HG03469 (cell line): ENCODE data around the gene IKZF3.
"Not testable (repeated sequence)": the region's sequence is repeated elsewhere in the genome, so short reads cannot be mapped to it uniquely, and the experiment has no call there.

Experiments used
- ATAC-seq: cut with Tn5 transposase; IDR thresholded peaks from one replicate; pipeline ENCODE4 v1.9.1; 2021; ENCODE audit warnings: mild to moderate bottlenecking, moderate library complexity, moderate number of reproducible peaks; ENCODE audit not compliant: unreplicated experiment

Gene IKZF3

DNA sequence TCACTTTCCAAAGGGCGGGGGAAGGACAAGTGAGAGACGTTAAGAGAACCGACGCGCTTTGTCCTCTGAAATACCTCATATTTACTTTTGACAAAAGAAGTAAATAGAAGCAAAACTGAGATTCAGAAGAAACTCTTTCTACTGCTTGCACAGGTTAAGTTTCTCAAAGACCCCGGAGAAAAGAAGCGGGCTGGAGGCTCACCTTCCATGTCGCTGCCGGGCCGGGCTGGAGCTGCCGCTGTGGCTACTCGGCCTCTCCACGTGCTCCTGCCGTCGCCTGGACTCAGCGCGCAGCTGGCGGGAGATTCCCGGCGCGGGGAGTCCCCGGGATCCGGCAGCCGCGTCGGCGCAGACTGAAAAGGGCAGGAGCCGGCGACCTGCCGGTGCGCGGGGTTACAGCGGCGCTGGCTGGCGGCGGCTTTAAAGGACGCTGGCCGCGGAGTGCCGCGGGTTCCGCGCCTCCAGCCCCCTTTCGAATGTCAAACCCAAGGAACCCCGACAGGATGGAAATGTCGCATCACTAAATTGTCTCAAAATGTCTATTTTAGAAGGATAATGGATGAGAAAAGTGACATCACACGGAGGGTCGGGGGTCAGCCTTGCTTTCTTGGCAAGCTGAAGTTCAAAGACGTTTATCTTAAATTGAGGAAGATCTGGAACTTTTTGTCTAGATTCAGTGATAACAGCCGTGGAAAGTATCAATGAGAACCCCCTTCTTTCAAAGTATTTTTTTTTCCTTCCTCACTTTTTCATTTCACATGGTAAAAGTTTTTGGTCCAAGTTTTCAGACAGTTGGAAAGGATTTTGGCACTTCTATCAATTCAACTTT is at the start of gene IKZF3:
Gene IKZF3 (minus strand): TSS at position 395 of the 829 bp plus-strand sequence. CDS start 186 bp downstream, at position 209.
- ATAC-seq: peak; percentile 23

DNA sequence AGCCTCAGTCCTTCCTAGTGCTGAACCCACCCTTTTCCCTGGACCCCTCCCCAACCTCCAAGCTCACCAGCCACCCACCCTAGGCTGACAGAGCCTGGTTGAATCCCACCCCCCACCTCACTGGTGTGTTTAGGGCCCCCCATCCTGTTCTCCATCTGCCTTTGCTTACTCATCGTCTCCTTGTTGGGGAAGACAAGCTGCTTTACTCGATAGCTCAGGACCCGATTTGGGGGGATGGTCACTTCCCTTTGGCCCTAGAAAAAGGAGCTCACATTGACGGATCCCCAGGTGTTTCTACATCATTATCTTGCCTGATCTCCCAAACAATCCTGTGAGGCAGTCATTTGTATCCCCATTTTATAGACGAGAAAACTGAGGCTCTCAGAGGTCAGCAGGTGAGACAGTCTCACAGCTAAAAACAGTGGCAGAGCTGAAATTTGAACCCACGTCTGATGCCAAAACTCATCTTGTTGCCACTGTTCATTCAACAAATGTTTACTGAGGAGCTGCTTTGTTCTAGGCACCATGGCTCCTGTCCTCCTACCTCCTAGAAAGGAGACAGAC is 44.8 kb upstream of the IKZF3 start:
- ATAC-seq: no peak

DNA sequence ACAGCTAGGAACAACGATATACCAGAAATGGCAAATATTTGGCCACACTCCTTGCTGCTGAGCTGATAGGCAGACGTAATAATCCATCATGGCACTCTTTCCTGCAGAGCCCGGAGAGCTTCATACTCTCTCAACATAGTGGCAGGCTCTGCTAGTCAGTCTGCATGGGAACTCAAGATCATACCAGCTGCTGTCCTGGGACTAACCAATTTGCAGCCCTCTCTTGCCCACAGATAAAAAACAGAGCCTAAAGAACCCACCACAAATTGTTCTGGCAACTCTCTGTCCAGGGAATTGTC is 40.8 kb upstream of the IKZF3 start:
- ATAC-seq: no peak

DNA sequence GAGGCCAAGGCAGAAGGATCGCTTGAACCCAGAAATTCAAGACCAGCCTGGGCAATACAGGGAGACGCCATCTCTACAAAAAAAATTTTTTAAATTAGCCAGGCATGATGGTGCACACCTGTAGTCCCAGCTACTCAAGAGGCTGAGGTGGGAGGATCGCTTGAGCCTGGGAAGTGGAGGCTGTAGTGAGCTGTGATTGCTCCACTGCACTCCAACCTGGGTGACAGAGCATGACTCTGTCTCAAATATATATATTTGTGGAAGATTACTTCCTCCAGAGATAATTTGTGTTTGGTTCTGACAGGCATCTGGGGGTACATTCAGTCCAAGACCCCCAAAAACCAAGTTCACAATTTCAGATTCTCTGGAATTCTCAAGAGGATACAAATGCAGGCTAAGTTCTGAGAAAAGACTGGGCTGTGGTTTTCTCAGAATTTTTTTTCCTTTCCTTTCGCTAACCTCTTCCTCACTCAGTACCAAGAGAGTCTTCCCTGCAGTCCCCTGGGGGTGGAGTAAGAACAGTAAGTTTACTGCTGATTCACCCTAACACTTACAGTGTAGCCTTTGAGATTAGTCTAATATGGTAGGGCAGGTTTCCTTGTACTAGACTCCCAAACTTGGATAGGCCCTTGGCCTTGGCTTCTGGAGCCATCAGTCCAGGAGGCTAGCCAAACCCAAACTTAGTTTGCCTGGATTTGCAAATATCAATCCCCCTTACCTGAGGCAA is 39.2 kb upstream of the IKZF3 start:
- no peak for ATAC-seq

DNA sequence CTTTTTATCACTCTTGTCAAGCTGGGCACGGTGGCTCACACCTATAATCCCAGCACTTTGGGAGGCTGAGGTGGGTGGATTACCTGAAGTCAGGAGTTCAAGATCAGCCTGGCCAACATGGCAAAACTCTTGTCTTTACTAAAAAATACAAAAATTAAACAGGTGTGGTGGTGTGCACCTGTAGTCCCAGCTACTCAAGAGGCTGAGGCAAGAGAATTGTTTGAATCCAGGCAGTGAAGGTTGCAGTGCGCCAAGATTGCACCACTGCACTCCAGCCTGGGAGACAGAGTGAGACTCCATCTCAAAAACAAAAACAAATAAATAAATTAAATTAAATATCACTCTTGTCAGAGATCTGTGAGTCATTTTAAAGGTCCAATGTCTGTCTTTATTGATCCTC is 37.9 kb upstream of the IKZF3 start:
- ATAC-seq: not testable (repeated sequence)

DNA sequence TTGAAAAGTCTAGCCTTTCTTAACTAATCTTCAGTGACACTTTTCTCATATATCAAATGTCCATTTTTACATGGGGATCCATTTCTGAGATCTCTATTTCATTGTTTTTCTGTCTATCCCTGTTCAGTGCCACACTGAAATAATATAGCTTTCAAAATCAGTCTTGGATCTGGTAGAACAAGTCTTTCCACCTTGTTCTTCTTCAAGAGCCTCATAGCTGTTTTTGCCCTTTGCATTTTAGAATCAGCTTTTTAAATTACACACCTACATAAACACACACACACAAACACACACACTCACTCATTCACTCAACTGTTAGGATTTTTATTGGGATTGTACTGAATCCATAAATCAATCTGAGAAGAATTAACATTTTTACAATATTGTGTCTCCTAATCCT is 35.1 kb upstream of the IKZF3 start:
- no peak for ATAC-seq

DNA sequence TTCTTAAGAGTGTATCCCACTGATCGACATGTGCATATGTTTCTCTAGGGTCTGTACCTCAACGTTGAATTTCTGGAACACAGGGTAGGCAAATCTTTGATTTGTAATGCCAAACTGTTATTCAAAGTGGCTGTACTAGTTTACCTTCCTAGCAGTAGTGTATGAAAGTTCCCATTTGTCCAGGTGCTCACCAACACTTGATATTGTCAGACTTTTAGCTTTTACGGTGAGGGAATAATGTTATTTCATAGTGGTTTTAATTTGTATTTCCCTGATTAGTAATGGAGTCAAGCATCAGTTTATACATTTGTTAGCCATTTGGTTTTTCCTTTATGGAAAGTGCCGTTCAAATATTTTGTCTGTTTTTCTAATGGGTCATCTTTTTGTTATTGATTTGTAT is 34.0 kb upstream of the IKZF3 start:
- ATAC-seq: no peak

DNA sequence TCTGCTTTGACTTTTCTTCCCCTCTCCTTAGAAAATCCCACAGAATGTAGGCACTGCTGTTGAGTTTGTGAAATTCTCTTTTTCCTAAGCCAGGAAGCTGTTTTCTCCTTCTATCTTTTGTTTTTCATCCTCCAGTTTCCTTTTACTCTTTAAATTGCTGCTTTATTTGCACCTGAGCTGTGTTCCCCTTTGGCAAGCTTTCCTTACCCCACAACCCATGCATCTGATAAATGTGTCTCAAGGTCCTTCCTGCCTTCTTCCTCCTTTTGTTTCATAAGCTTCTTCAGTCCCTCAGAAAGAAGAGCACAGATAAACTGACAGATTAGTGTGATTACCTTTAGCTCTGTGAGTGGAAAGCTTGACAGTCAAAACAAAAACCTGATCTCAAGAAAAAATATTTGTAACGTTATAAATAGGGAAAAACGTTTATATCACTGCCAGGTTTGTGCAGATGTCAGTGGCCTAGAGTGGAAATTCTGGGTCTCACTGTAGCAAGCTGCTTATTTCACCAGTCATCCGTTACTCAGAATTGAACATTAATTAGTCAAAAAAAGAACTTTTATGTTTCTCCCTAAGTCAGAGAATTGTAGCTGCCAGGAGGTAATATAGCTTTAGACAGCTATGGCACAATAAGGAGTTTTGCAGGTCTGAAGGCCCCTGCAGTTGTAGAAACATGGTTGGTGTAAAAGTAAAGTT is 30.7 kb upstream of the IKZF3 start:
- no peak for ATAC-seq

DNA sequence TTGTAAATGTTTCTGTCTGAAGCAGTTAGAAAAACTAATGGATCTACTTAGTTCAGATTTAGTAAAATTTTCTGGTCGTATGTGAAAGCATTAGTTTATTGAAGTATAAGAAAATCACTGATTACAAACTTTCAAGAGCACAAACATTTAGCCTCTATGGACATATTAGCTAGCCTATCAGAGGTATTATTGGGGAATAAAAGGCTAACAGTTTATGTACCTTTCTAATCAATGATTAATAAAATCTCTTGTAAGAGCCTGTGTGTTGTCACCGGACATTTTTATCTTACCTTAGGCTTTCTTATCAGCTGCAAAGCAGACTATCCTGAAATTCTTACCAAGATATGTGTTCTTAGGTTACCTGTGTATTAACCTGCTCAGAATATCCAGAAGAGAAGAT is 25.1 kb upstream of the IKZF3 start:
- ATAC-seq: no peak

DNA sequence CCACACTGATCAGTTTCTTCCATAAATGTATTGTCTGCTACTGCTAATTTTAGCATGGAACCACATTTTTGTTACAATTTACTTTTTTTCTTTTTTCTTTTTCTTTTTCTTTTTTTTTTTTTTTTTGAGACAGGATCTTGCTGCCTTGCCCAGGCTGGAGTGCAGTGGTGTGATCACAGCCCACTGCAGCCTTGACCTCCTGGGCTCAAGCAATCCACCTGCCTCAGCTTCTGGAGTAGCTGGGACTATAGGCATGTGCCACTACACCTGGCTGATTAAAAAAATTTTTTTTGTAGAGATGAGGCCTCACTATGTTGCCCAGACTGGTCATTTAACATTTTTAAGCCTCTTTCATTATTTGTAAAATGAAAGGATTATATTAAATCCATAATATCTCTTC is 23.0 kb upstream of the IKZF3 start:
- ATAC-seq: no peak

DNA sequence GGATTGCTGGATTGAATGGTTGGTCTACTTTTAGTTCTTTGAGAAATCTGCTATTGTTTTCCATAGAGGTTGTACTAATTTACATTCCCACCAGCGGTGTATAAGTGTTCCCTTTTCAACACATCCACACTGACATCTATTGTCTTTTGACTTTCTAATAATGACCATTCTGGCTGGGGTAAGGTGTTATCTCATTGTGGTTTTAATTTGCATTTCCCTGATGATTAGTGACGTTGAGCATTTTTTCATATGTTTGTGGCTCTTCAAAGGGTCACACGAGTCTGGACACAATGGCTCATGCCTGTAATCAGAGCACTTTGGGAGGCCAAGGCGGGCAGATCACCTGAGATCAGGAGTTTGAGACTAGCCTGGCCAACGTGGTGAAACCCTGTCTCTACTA is 22.0 kb upstream of the IKZF3 start:
- ATAC-seq: not testable (repeated sequence)

DNA sequence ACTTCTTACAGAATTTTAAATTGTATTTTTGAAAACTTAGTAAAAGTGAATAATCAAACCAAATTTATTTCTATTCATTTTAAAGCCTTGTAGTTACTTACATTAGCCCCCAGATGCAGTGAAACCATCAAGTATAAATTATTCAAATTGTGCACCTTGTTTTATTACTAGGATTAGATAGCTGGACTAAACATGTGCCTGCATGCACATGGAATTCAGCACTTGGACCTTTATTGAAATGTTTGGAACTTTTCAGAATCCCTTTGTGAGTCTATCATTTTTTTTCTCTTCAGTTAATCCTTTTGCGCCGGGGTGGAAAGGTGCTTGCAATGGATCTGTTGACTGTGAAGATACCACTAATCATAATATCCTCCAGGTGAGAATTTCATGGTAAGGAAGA is 8.6 kb upstream of the IKZF3 start:
- no peak for ATAC-seq

DNA sequence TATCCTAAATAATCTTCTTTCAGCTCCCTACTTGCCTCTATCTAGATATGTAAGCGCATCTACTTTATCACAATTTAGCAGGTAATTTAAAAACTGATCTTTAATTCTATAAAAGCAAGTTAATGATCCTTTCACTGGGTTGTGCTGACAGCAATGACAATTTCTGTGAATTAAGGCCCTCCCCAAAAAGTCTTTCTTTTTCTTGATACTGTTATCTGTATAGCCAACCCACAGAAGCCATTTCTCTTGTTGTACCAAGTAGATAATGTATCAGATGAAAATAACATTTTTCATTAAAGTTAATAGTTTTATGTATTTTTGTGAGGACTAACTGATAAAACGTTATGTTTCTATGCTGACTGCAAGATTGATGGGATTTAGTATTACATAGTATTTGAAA is 7.7 kb upstream of the IKZF3 start:
- no peak for ATAC-seq

DNA sequence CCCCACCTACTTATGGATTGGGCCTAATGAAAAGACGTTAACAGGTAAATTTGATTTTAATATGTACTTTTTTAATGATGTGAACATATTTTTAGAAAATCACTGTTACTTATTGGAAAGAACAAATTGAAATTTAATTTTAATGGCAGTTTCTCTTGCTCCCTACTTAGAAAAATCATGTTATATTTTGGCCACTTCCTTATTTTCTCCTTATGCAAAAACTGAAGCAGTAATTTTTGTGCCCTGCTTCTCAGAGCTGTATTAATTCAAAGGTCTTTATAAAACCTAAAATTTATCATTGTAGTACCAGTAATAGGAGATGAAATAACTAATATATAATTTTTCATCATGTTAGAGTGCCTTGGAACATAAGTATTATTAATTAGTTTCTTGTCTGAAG is 6.7 kb upstream of the IKZF3 start:
- ATAC-seq: no peak

DNA sequence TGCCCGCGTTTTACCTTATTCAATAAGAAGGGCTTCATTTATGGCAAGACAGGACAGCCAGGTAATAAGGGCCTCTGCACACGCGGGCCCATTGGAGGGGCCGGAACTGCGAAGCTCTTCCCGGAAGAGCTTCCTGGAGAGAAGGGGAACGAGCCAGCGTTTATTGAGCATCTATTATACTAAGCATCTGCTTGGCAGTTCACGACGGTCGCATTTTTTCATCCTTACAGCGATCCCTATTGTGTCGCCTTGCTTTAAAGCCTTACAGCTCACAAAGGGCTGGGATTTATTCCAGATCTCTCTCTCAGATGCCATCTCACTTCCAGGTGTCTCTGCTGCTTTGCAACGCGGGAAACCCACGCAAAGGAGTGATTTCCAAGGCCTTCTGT is 4.4 kb upstream of the IKZF3 start:
- ATAC-seq: no peak

DNA sequence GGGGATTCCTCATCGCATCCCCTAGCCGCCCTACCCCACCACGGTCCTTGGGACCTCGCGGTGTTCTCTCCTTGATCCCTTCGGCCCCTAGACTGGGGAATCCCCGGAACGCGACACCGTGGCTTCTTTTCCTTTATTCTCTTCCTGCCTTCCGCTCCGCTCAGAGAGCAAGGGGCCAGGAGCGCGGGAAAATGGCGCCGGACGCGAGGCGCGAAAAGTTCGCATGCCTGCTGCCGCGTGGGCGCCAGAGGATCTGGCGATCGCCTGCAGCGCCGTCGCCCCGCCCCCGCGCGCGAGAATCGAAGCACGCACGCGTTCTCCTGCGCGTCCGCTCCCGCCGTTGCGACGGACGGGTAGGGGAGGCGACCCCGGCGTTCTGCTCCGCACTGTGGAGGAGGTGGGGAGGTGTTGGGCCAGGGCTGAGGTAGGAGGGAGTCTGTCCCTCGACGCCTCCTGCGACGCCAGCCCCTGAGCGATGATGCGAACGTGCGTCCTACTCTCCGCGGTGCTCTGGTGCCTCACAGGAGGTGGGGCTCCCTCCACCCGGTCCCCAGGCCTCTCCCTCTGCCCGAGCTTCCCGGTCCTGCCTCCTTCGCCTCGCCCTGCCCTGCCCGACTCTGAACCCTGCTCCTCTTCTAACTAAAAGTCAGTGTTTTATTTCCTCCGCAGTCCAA is 3.9 kb upstream of the IKZF3 start, which contains the start of gene ZPBP2:
Gene ZPBP2 (plus strand): TSS at position 323 of the 674 bp plus-strand sequence. CDS start 153 bp downstream, at position 476.
- no peak for ATAC-seq

DNA sequence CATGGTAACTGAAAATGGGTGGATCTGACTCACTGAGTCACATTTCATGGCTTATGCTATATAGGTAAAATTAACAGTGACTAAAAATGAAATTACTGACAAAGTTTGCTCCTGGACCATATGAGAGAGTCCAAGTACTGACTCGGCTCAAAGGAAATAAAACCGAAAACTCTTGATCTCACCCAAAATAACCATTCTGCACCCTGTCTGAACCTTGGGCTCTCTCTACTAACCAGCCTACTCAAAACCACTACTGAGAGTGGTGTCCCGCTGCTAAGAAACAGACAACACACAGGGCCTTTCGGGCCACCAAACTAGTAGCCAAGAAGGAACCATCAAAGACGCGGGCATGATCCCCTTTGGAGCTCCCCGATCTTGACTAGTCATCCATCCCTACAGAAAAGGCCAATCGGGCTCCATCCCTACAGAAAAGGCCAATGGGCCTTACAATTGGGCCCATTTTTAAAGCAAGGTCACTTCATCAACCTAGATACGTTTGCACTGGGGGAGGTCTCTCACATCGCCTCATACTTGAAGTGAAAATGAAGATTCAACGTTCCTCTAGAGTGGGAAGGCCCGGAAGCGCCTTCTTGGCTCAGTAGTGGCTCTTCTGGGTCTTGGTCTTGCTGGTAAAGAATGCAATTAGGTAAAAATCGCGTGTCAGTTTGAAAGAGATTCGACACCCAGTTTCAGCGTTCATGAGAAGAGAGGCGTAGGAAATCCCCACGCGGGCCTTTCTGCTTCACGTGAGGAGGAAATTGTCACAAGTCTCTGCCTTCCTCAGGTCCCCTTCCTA is 3.2 kb upstream of the IKZF3 start:
- ATAC-seq: peak; percentile 33

DNA sequence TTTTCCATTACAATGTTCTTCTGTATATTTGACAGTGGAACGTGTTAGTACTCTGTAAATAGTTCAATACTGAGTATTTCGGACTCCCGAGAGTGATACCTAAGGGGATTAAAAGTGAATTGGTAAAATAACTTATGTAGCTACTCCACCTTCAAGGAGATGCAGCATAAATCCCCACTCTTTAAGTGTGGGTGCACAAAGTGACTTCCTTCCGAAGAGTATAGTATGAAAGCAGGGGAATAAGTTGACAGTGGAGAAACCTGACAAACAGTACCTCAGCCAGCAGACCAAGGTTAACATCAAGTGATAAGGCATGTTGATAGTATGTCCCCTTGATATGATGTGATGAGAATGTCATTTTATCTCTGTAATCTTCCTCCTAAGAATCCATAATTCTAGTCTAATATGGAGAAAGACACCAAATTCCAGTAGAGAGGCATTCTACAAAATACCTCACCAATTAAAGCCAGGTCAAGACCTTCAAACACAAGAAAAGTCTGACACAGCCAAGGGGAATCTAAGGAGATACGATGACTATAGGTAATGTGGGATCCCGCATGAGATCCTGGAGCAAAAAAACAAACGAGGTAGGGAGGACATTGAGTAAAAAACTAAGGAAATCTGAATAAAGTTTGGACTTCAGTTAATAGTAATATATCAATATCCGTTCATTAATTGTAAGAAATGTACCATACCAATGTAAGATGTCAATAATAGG is 2.1 kb upstream of the IKZF3 start:
- no peak for ATAC-seq

DNA sequence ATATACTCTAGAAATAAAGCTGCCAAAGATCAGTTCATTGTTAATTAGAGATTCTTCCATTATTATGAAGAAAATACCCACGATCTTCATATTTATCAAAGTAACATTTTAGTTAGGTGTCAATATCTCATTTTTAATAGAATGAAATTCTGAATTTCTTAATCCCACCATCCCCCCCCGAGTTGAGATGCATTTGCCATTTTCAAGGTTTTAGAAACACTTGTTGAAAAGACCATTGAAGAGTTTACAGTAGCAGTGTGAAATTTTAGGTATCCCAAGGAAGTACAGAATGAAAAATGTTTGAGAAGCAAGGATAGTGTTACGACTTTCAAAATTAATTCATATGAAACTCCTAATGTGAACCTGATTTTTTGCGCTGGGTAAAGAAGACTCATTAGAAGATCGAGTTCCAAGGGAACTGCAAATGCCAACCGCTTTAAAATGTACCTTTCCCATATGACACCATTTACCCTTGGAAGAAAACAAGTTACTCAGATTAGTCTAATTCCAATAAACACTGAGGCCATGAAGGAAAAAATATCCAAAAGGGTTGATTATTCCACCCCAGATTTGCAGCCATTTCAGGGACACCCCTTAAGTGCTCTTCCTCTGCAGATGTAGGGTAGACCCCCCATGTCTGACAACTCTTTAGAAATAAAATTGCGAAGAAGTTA is 731 bp downstream of the IKZF3 start:
- ATAC-seq: no peak
